Measurements from ENCODE around the gene OR10H3.

DNA sequence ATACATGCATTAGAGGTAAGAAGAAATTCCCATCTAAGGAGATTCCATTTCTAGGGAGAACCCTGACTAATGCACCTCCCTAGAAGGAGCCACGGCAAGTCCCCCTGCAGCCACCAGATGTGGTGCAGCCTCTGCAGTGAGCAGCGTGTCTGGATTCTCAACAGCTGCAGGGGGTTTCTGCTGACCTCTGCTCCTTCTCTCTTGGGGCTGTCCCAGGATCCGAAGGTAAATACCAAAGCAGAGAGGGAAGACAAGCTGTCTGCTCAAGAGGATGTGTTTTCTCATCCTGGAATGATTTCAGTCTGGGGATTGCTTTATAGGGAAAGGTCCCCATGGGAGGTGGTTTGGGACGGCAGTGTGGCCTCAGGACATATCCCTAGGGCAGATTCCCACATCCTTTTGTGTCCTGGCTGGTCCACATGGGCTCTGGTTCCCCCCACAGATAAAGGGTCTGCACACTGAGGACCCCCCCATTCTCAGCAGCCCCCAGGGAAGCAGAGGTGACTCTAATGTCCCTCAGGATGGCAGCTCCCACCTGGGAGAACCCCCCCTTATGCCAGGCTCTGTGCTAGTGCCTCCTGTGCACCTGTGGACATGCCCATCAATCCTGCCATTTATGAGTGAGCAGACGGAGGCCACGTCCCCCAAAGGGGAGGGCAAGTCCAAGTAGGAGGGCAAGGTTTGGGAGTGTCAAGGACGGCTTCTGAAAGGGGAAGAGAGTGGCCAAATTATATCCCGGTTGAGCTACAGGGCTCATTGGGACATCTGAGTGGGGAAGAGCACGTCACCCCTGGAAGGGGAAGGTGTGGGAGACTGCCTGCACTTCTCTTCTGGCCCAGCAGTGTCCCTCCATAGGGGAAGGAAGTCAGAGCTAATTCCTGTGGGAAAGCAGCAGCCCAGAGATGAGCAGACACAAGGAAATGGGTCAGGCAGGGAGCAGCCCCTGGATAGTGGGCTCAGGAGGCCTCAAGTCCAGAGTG is 39.5 kb downstream of the OR10H3 start:
- TF ChIP-seq POLR2A (IDR thresholded peaks at IDR 0.05; ENCODE audit: low read depth, low read length) (no peak), POLR2AphosphoS5 (IDR thresholded peaks at IDR 0.05; ENCODE audit: low read depth, low read length) (no peak), TAF1 (IDR thresholded peaks at IDR 0.05; ENCODE audit: borderline replicate concordance, low read depth, low read length) (no peak)

Measured in GM12892 (cell line).